HepG2 (cell line): ENCODE data around the gene B9D2. TPM values are rescaled to one million over a fixed set of nuclear protein-coding genes. Genes with fewer than 3 reads are reported as not detected.
A peak's percentile ranks its signal among the peaks of the same experiment; 100 is the strongest.

Source experiments
- ATAC-seq: fragments of 200-7000 bp; cut with Tn5 transposase; 3 replicates; pipeline ENCODE4 v1.9.1; 2020; ENCODE audit warnings: mild to moderate bottlenecking, moderate library complexity
- BruUV-seq: library from RNA; stranded (reverse); fragments of 400-500 nt; replicated peaks from 2 replicates; lab custom pipeline; 2021; lab: Mats Ljungman, UMichigan
- CTCF ChIA-PET: fragments of 300-600 bp; formaldehyde crosslinking; extraction: SDS; loops from one replicate; lab custom pipeline; 2021; ENCODE audit warnings: low total read pairs, inconsistent platforms, low intra/inter-chr PET ratio; lab: Yijun Ruan, JAX
- POLR2A ChIA-PET: fragments of 350-600 bp; sonication (Branson Sonifier 250); formaldehyde crosslinking; loops from one replicate; lab custom pipeline; 2020; ENCODE audit warnings: antibody characterized with exemption, inconsistent platforms; lab: Yijun Ruan, JAX
- DNase-seq: peaks from one replicate; pipeline ENCODE4 v3.0.0-alpha.2; 2015; ENCODE audit warnings: low spot score
- FAIRE-seq: peaks from 3 replicates; lab custom pipeline; 2011; peaks lifted over from hg19 to GRCh38; lab: Jason Lieb, UNC
- H2AFZ ChIP-seq: one replicate; pipeline ENCODE4 v1.6.1; 2011; ENCODE audit warnings: low read length, inconsistent platforms
- H3K27ac ChIP-seq: fragments of 300-600 bp; 3 replicates; pipeline ENCODE4 v1.8.0; 2011; ENCODE audit warnings: mixed run types, mild to moderate bottlenecking, mixed read lengths, low read length, inconsistent platforms; ENCODE audit not compliant: insufficient read depth; ENCODE audit errors: extremely low read length
- H3K27me3 ChIP-seq, 2 experiments: fragments of 200-600 bp in 1 of 2; 2 replicates in 1 of 2; 3 replicates in 1 of 2; pipeline versions ENCODE4 v1.6.0 to v1.8.0; 2011; ENCODE audit warnings: low read length in 2 of 2, mild to moderate bottlenecking in 2 of 2, moderate library complexity in 2 of 2, inconsistent platforms in 1 of 2; ENCODE audit not compliant: insufficient read depth in 2 of 2, control insufficient read depth in 1 of 2
- H3K36me3 ChIP-seq, 2 experiments: fragments of 200-600 bp in 1 of 2; replicated peaks in 1 of 2; 2 replicates in 1 of 2; 3 replicates in 1 of 2; pipeline versions ENCODE4 v1.5.1 to v1.8.0; 2011; ENCODE audit warnings: low read length in 2 of 2, inconsistent platforms in 1 of 2; ENCODE audit not compliant: insufficient read depth in 2 of 2, control insufficient read depth in 1 of 2
- H3K4me1 ChIP-seq: 2 replicates; pipeline ENCODE4 v1.5.1; 2012; ENCODE audit warnings: low read length, inconsistent platforms; ENCODE audit not compliant: insufficient read depth
- H3K4me2 ChIP-seq: 2 replicates; pipeline ENCODE4 v1.6.0; 2011; ENCODE audit warnings: low read depth, low read length, inconsistent platforms
- H3K4me3 ChIP-seq, 3 experiments: fragments of 200-600 bp in 1 of 3; sonication (generic), shearing (Covaris generic) in 1 of 3; replicated peaks in 1 of 3; 2 replicates each; pipeline ENCODE4 v1.5.1; 2011 to 2016; ENCODE audit warnings: low read length in 3 of 3, inconsistent platforms in 2 of 3, low read depth in 2 of 3, mild to moderate bottlenecking in 2 of 3, control low read depth in 1 of 3, mixed read lengths in 1 of 3; ENCODE audit not compliant: insufficient read depth in 1 of 3
- H3K79me2 ChIP-seq: one replicate; pipeline ENCODE4 v1.6.1; 2011; ENCODE audit warnings: low read length, inconsistent platforms; ENCODE audit not compliant: insufficient read depth
- H3K9ac ChIP-seq: 2 replicates; pipeline ENCODE4 v1.6.0; 2011; ENCODE audit warnings: mild to moderate bottlenecking, low read depth, low read length, inconsistent platforms; ENCODE audit not compliant: insufficient read depth
- H3K9me3 ChIP-seq: 2 replicates; pipeline ENCODE4 v1.5.1; 2012; ENCODE audit warnings: mild to moderate bottlenecking, low read length
- H4K20me1 ChIP-seq: 2 replicates; pipeline ENCODE4 v1.6.0; 2011; ENCODE audit warnings: inconsistent platforms, mild to moderate bottlenecking, low read length, moderate library complexity; ENCODE audit not compliant: insufficient read depth
- AKAP8 ChIP-seq: sonication (generic); formaldehyde crosslinking; IDR thresholded peaks from 2 replicates; pipeline ENCODE4 v1.5.1; 2020; ENCODE audit warnings: mild to moderate bottlenecking, missing genetic modification reagents
- CREBL2 ChIP-seq: sonication (generic); formaldehyde crosslinking; IDR thresholded peaks from 2 replicates; pipeline ENCODE4 v1.8.1; 2023; ENCODE audit warnings: missing genetic modification reagents, mild to moderate bottlenecking, borderline replicate concordance
- GABPB1 ChIP-seq: IDR thresholded peaks from 2 replicates; pipeline ENCODE4 v1.6.1; 2016; ENCODE audit warnings: mild to moderate bottlenecking, missing genetic modification reagents, moderate library complexity, missing compliant biosample characterization
- GATAD2A ChIP-seq: IDR thresholded peaks from 2 replicates; pipeline ENCODE4 v1.6.1; 2016
- HNF4A ChIP-seq: sonication (generic); formaldehyde crosslinking; IDR thresholded peaks from 2 replicates; pipeline ENCODE4 v1.4.0; 2020; ENCODE audit warnings: missing genetic modification reagents
- HNRNPL ChIP-seq: fragments of 200-400 bp; formaldehyde crosslinking; IDR thresholded peaks from 2 replicates; pipeline ENCODE4 v1.6.1; 2017; ENCODE audit warnings: mild to moderate bottlenecking, low read depth, low read length
- MAX ChIP-seq: IDR thresholded peaks from 2 replicates; pipeline ENCODE4 v1.6.1; 2012; ENCODE audit warnings: inconsistent platforms
- TEAD3 ChIP-seq: optimal IDR thresholded peaks from 2 replicates; pipeline ENCODE3; 2016; ENCODE audit warnings: borderline replicate concordance
- YY1 ChIP-seq: IDR thresholded peaks from 2 replicates; pipeline ENCODE4 v1.6.1; 2011; ENCODE audit warnings: low read length, low read depth, moderate library complexity, mild to moderate bottlenecking; ENCODE audit not compliant: insufficient read depth, insufficient replicate concordance
- ZBTB7B ChIP-seq: sonication (generic); formaldehyde crosslinking; IDR thresholded peaks from 2 replicates; pipeline ENCODE4 v1.4.0; 2020; ENCODE audit warnings: missing genetic modification reagents
- ZIK1 ChIP-seq: sonication (generic); formaldehyde crosslinking; IDR thresholded peaks from 2 replicates; pipeline ENCODE4 v1.5.0; 2020; ENCODE audit warnings: mild to moderate bottlenecking, low read depth, missing genetic modification reagents, borderline replicate concordance
- ZNF562 ChIP-seq: sonication (generic); formaldehyde crosslinking; IDR thresholded peaks from 2 replicates; pipeline ENCODE4 v1.8.0; 2022; ENCODE audit warnings: missing genetic modification reagents, borderline replicate concordance
- WGBS: methylation state at CpG from one replicate; pipeline ENCODE4 v1.1.6; 2017; ENCODE audit warnings: low lambda C conversion rate; 5-methylcytosine and 5-hydroxymethylcytosine counted together
- in situ Hi-C: cut with HindIII; loops from 2 replicates; pipeline ENCODE4 v1.10.0; 2017; ENCODE audit warnings: low pct_unique_long_range_greater_than_20kb; ENCODE audit not compliant: extremely low pct_ligation_motif_present
- intact Hi-C: fragments of 100-400 bp; cut with micrococcal nuclease; formaldehyde crosslinking; loops from one replicate; pipeline ENCODE4 v1.10.0; 2022; ENCODE audit not compliant: unreplicated experiment
- polyA plus RNA-seq, 8 experiments: library from polyadenylated mRNA; depleted of rRNA in 3 of 8; stranded (reverse) in 7 of 8; unstranded in 1 of 8; fragments of >200 nt; fragmentation: Illumina TruSeq in 4 of 8; extraction: Trizol in 4 of 8; gene quantifications; 2 replicates each; pipeline versions ENCODE4 v1.2.1 to v1.2.3, GENCODE V29; 2011 to 2016; ENCODE audit warnings: low read depth in 4 of 8, missing spikeins in 1 of 8, mixed read lengths in 1 of 8; ENCODE audit not compliant: insufficient read depth in 1 of 8
- total RNA-seq, 5 experiments: library from RNA; depleted of rRNA; stranded (reverse); fragments of >200 nt; fragmentation: Illumina TruSeq; extraction: Trizol; gene quantifications; 2 replicates each; pipeline ENCODE4 v1.2.3, GENCODE V29; 2016; ENCODE audit warnings: low read depth in 1 of 5
- TF ChIP-seq, protein P1 (sequence below): IDR thresholded peaks from 2 replicates; pipeline ENCODE4 v1.6.1; 2016; ENCODE audit warnings: missing compliant biosample characterization, missing genetic modification reagents, borderline replicate concordance
- TF ChIP-seq, protein P2 (sequence below): sonication (generic); formaldehyde crosslinking; IDR thresholded peaks from 2 replicates; pipeline ENCODE4 v1.4.0; 2020; ENCODE audit warnings: missing genetic modification reagents
- TF ChIP-seq, protein P3 (sequence below): IDR thresholded peaks from 2 replicates; pipeline ENCODE4 v1.6.1; 2016; ENCODE audit warnings: mild to moderate bottlenecking
- TF ChIP-seq, protein P4 (sequence below): sonication (generic); formaldehyde crosslinking; IDR thresholded peaks from 2 replicates; pipeline ENCODE4 v1.5.0; 2020; ENCODE audit warnings: mild to moderate bottlenecking, missing genetic modification reagents, moderate library complexity

B9D2 gene
- total and polyA plus RNA-seq, 2 of the 13 experiments (the other 11 are each of a cell fraction or from before 2014, with no cell fraction given) = 3.1 to 4.4 TPM

DNA sequence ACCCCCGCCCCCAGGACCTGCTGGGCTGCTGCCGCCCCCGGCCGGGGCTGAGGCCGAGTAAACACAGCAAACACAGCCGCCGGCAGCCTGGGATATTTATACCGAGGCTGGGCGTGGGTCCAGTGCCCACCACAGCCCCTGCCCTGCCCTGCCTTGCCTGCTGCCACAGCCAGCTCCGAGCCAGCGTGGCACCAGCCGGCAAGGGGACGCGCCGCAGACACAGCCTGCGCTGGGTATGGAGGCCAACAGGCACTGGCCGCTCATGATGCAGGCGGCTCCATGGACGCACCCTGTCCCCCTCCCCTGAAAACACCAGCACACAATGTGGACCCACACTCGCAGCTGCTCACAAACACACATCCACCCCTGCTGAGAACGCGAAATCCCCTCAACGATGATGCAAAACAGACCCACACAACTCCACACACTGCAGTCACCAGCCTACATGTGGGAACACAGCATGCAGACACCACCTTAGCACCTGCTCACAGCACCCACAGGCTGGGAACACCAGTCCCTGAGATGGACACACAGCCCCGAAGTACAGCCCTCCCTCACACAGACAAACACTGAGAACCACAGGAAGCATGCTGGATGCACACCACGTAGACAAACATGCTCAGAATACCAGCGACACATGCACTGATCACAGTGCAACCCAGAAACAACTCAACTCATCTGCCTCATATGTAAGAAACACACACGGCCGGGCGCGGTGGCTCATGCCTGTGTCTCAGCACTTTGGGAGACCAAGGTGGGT is 37.8 kb downstream of the B9D2 start:
- ATAC-seq = peak; percentile 6
- Histone ChIP-seq H3K27me3 (no peaks in the 10 kb centered on the region), H3K9me3 (no peaks in the 10 kb centered on the region), H3K27ac (peak overlapping the region; percentile 58), H3K9ac (peak overlapping the region; percentile 61), H3K4me3 (peak overlapping the region; percentile 52 to 69 (median 61)), H2AFZ (no peak overlapping the region), H3K36me3 (peaks cover 8 to 21% of the 10 kb centered on the region in 2 experiments; a peak in 4 of 5 replicates), H3K79me2 (peaks cover 2% of the 10 kb centered on the region), H4K20me1 (no peaks in the 10 kb centered on the region), H3K4me1 (peaks cover 63% of the 10 kb centered on the region), H3K4me2 (peak overlapping the region; percentile 77)
- DNase-seq = peak; percentile 56
- intact Hi-C loops (loop anchor here (2.0 kb wide), 1 partner anchor 27 kb away; the partner anchor contains the start of gene TGFB1), in situ Hi-C loops (no loop called here)
- ChIA-PET CTCF (no interaction called here), POLR2A (interaction anchor here (1.8 to 6.2 kb wide), 3 partner anchors 26 to 63 kb away, joined by 10 to 73 read pairs (median 21); partner anchors contain the start of genes B9D2, HNRNPUL1 and TGFB1)
- WGBS = 35% methylated on average over 12 of the region's 30 CpGs
- FAIRE-seq = no peak
- BruUV-seq = no TSS peak
- TF ChIP-seq ZNF562 (CRISPR knock-in tag) (no peak), HNRNPL (peak; percentile 93), GATAD2A (peak; percentile 38; the same call in 1 of the 2 replicates), YY1 (no peak), TEAD3 (CRISPR knock-in tag) (peak; percentile 15), AKAP8 (CRISPR knock-in tag) (peak; percentile 45; the same call in 1 of the 2 replicates), ZIK1 (no peak), ZBTB7B (CRISPR knock-in tag) (no peak; the same call in 1 of the 2 replicates), MAX (peak; percentile 55; the same call in 1 of the 2 replicates), HNF4A (no peak), CREBL2 (CRISPR knock-in tag) (no peak), GABPB1 (CRISPR knock-in tag) (peak; percentile 38; the same call in 1 of the 2 replicates)
- TF ChIP-seq, protein P1, sequence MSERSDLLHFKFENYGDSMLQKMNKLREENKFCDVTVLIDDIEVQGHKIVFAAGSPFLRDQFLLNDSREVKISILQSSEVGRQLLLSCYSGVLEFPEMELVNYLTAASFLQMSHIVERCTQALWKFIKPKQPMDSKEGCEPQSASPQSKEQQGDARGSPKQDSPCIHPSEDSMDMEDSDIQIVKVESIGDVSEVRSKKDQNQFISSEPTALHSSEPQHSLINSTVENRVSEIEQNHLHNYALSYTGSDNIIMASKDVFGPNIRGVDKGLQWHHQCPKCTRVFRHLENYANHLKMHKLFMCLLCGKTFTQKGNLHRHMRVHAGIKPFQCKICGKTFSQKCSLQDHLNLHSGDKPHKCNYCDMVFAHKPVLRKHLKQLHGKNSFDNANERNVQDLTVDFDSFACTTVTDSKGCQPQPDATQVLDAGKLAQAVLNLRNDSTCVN (CRISPR knock-in tag) = no peak; the same call in 1 of the 2 replicates
- TF ChIP-seq, protein P2, sequence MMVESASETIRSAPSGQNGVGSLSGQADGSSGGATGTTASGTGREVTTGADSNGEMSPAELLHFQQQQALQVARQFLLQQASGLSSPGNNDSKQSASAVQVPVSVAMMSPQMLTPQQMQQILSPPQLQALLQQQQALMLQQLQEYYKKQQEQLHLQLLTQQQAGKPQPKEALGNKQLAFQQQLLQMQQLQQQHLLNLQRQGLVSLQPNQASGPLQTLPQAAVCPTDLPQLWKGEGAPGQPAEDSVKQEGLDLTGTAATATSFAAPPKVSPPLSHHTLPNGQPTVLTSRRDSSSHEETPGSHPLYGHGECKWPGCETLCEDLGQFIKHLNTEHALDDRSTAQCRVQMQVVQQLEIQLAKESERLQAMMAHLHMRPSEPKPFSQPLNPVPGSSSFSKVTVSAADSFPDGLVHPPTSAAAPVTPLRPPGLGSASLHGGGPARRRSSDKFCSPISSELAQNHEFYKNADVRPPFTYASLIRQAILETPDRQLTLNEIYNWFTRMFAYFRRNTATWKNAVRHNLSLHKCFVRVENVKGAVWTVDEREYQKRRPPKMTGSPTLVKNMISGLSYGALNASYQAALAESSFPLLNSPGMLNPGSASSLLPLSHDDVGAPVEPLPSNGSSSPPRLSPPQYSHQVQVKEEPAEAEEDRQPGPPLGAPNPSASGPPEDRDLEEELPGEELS = peak; percentile 13; the same call in 1 of the 2 replicates
- TF ChIP-seq, protein P3, sequence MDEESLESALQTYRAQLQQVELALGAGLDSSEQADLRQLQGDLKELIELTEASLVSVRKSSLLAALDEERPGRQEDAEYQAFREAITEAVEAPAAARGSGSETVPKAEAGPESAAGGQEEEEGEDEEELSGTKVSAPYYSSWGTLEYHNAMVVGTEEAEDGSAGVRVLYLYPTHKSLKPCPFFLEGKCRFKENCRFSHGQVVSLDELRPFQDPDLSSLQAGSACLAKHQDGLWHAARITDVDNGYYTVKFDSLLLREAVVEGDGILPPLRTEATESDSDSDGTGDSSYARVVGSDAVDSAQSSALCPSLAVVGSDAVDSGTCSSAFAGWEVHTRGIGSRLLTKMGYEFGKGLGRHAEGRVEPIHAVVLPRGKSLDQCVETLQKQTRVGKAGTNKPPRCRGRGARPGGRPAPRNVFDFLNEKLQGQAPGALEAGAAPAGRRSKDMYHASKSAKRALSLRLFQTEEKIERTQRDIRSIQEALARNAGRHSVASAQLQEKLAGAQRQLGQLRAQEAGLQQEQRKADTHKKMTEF (CRISPR knock-in tag) = peak; percentile 46
- TF ChIP-seq, protein P4, sequence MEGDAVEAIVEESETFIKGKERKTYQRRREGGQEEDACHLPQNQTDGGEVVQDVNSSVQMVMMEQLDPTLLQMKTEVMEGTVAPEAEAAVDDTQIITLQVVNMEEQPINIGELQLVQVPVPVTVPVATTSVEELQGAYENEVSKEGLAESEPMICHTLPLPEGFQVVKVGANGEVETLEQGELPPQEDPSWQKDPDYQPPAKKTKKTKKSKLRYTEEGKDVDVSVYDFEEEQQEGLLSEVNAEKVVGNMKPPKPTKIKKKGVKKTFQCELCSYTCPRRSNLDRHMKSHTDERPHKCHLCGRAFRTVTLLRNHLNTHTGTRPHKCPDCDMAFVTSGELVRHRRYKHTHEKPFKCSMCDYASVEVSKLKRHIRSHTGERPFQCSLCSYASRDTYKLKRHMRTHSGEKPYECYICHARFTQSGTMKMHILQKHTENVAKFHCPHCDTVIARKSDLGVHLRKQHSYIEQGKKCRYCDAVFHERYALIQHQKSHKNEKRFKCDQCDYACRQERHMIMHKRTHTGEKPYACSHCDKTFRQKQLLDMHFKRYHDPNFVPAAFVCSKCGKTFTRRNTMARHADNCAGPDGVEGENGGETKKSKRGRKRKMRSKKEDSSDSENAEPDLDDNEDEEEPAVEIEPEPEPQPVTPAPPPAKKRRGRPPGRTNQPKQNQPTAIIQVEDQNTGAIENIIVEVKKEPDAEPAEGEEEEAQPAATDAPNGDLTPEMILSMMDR (CRISPR knock-in tag) = peak; percentile 6; the same call in 1 of the 2 replicates
